ENCODE results near the gene F7. TPM values are rescaled to one million over a fixed set of nuclear protein-coding genes. Genes with fewer than 3 reads are reported as not detected.
"Not testable (repeated sequence)": the region's sequence is repeated elsewhere in the genome, so short reads cannot be mapped to it uniquely, and the experiment has no call there.

Gene F7
- not detected for polyA plus RNA-seq

GRCh38 chr13:113105032-113105920 lies at the start of gene F7:
Gene F7, plus strand, starts transcription at chr13:113105791. Its CDS starts 51 bp downstream, at chr13:113105842.
- Mint-ChIP-seq H3K4me1 (no peaks in the 10 kb centered on the region), H3K27ac (no peak within 1 kb of the TSS), H3K27me3 (peaks cover 11% of the 10 kb centered on the region), H3K4me3 (no peak within 1 kb of the TSS), H3K9me3 (no peaks in the 10 kb centered on the region), H3K36me3 (no peaks in the 10 kb centered on the region)

DNA sequence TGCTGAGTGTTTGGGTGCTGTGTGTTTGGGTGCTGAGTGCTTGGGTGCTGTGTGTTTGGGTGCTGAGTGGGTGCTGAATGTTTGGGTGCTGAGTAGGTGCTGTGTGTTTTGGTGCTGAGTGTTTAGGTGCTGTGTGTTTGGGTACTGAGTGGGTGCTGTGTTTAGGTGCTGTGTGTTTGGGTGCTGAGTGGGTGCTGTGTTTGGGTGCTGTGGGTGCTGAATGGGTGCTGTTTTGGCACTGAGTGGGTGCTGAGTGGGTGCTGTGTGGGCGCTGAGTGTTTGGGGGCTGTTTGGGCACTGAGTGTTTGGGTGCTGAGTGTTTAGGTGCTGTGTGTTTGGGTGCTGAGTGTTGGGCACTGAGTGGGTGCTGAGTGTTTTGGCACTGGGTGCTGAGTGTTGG lies 48.5 kb upstream of the F7 start:
- Mint-ChIP-seq H3K9me3 (no peaks in the 10 kb centered on the region), H3K27me3 (no peaks in the 10 kb centered on the region), H3K4me3 (no peak overlapping the region), H3K4me1 (peaks cover 0 to 2% (median 0%) of the 10 kb centered on the region in 3 donors), H3K27ac (no peak overlapping the region), H3K36me3 (peaks cover 4% of the 10 kb centered on the region)

DNA sequence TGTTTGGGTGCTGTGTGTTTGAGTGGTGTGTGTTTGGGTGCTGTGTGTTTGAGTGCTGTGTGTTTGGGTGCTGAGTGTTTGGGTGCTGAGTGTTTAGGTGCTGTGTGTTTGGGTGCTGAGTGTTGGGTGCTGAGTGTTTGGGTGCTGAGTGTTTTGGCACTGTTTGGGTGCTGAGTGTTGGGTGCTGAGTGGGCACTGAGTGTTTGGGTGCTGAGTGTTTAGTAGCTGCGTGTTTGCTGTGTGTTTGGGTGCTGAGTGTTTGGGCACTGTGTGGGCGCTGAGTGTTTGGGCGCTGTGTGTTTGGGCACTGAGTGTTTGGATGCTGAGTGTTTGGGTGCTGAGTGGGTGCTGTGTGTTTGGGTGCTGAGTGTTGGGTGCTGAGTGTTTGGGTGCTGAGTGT lies 48.0 kb upstream of the F7 start:
- not testable (repeated sequence) for H3K4me1 Mint-ChIP-seq, H3K27ac Mint-ChIP-seq

DNA sequence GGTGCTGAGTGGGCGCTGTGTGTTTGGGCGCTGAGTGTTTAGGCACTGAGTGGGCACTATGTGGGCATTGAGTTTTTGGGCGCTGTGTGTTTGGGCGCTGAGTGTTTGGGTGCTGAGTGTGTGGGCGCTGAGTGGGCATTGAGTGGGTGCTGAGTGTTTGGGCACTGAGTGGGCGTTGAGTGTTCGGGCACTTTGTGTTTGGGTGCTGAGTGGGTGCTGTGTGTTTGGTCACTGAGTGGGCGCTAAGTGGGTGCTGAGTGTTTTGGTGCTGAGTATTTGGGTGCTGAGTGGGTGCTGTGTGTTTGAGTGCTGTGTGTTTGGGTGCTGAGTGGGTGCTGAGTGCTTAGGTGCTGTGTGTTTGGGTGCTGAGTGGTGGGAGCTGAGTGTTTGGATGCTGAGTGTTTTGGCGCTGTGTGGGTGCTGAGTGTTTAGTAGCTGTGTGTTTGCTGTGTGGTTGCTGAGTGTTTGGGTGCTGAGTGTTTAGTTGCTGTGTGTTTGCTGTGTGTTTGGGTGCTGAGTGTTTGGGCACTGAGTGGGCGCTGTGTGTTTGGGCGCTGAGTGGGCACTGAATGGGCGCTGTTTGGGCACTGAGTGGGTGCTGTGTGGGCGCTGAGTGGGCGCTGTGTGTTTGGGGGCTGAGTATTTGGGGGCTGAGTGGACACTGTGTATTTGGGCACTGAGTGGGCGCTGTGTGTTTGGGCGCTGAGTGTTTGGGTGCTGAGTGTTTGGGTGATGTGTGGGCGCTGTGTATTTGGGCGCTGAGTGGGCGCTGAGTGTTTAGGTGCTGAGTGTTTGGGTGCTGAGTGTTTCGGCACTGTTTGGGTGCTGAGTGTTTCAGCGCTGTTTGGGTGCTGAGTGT lies 47.2 kb upstream of the F7 start:
- no peak overlapping the region for H3K27ac Mint-ChIP-seq
- no peak overlapping the region for H3K4me3 Mint-ChIP-seq
- no peaks in the 10 kb centered on the region for H3K9me3 Mint-ChIP-seq
- no peaks in the 10 kb centered on the region for H3K27me3 Mint-ChIP-seq
- H3K36me3 Mint-ChIP-seq, result peaks cover 2% of the 10 kb centered on the region
- no peaks in the 10 kb centered on the region for H3K4me1 Mint-ChIP-seq

More for the DNA sequence above, 48.0 kb upstream of the F7 start:
- H3K27me3 Mint-ChIP-seq, H3K36me3 Mint-ChIP-seq, H3K9me3 Mint-ChIP-seq, H3K4me3 Mint-ChIP-seq: not testable (repeated sequence)

- no peak overlapping the region for H3K4me3 Mint-ChIP-seq
- H3K27me3 Mint-ChIP-seq, result no peaks in the 10 kb centered on the region
- H3K27ac Mint-ChIP-seq, result no peak overlapping the region
- peaks cover 2% of the 10 kb centered on the region for H3K36me3 Mint-ChIP-seq
- H3K9me3 Mint-ChIP-seq, result no peaks in the 10 kb centered on the region
- no peaks in the 10 kb centered on the region for H3K4me1 Mint-ChIP-seq
Measured at GRCh38 chr13:113058988-113059850, 46.4 kb upstream of the F7 start.

DNA sequence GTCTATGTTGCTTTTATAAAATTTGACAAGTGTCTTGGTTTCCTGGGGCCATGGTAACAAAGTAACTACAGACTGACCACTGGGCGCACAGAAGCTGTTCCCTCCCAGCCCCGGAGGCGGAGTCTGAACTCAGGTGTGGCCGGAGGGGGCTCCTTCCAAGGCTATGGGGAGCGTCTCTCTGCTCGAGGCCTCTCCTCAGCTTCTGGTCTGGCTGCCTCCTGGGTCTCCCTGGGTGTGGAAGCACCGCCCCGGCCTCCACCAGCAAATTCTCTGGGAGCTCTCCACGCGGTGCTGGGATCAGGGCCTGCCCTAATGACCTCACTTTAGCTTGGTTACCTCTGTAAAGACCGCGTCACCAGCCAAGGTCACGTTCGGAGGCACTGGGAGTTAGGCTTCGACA lies 45.7 kb upstream of the F7 start:
- no peaks in the 10 kb centered on the region for H3K9me3 Mint-ChIP-seq
- H3K27me3 Mint-ChIP-seq, result no peaks in the 10 kb centered on the region
- H3K4me3 Mint-ChIP-seq, result no peak overlapping the region
- H3K27ac Mint-ChIP-seq, result no peak overlapping the region
- peaks cover 2% of the 10 kb centered on the region for H3K36me3 Mint-ChIP-seq
- no peaks in the 10 kb centered on the region for H3K4me1 Mint-ChIP-seq

GRCh38 chr13:113060557-113061270 lies 44.9 kb upstream of the F7 start:
- Mint-ChIP-seq H3K27me3 (no peaks in the 10 kb centered on the region), H3K9me3 (no peaks in the 10 kb centered on the region), H3K36me3 (peaks cover 2% of the 10 kb centered on the region), H3K4me3 (no peak overlapping the region), H3K4me1 (no peaks in the 10 kb centered on the region), H3K27ac (no peak overlapping the region)

DNA sequence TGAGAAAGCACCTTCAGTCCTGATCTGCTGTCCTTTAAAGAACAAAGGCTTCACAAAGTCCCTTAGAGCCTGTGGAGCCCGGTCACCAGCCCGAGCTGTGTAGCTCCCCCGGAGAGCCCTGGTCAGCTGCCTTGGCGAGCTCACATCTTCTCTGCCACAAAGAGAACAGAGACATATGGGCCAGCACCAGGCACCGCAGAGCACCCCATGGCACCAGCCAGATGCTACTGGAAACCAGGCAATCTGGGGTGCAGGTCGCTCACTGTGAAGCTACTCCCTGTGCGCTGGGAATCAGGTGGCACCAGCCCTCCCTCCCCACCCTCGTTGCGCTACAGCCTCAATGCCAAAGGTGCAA lies 44.3 kb upstream of the F7 start:
- H3K4me1 Mint-ChIP-seq, result no peaks in the 10 kb centered on the region
- H3K27ac Mint-ChIP-seq, result no peak overlapping the region
- H3K27me3 Mint-ChIP-seq, result no peaks in the 10 kb centered on the region
- peaks cover 2% of the 10 kb centered on the region for H3K36me3 Mint-ChIP-seq
- H3K9me3 Mint-ChIP-seq, result no peaks in the 10 kb centered on the region
- H3K4me3 Mint-ChIP-seq, result no peak overlapping the region

- no peaks in the 10 kb centered on the region for H3K27me3 Mint-ChIP-seq
- no peaks in the 10 kb centered on the region for H3K9me3 Mint-ChIP-seq
- no peak overlapping the region for H3K4me3 Mint-ChIP-seq
- peaks cover 2% of the 10 kb centered on the region for H3K36me3 Mint-ChIP-seq
- H3K27ac Mint-ChIP-seq, result no peak overlapping the region
- H3K4me1 Mint-ChIP-seq, result no peaks in the 10 kb centered on the region
Measured at GRCh38 chr13:113061796-113062425, 43.7 kb upstream of the F7 start.

DNA sequence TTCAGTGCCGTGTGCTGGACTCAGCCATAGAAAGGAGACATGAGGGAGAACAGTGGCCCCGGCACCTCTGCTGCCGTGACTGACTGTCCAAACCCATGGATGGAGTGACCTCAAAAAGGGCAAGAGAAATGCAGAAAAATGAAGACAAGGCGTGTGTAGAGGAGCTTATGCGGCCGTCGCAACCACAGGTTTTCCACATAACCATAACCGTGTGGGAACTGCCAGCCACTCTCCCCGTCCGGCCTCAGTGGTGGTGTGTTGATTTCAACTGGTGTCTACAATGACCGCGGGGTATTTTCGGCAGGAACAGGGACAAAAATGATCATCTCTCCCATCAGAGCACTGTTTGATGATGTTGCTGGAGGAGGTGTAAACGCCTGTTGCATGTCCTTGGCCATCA lies 42.9 kb upstream of the F7 start:
- no peaks in the 10 kb centered on the region for H3K9me3 Mint-ChIP-seq
- no peaks in the 10 kb centered on the region for H3K27me3 Mint-ChIP-seq
- no peak overlapping the region for H3K4me3 Mint-ChIP-seq
- H3K27ac Mint-ChIP-seq, result no peak overlapping the region
- no peaks in the 10 kb centered on the region for H3K4me1 Mint-ChIP-seq
- peaks cover 2% of the 10 kb centered on the region for H3K36me3 Mint-ChIP-seq

- Mint-ChIP-seq H3K27me3 (no peaks in the 10 kb centered on the region), H3K36me3 (peaks cover 2% of the 10 kb centered on the region), H3K9me3 (no peaks in the 10 kb centered on the region), H3K4me1 (no peaks in the 10 kb centered on the region), H3K27ac (no peak overlapping the region), H3K4me3 (no peak overlapping the region)
Measured at GRCh38 chr13:113063091-113063491, 42.5 kb upstream of the F7 start.

GRCh38 chr13:113064000-113064533 lies 41.5 kb upstream of the F7 start:
- peaks cover 2% of the 10 kb centered on the region for H3K36me3 Mint-ChIP-seq
- no peak overlapping the region for H3K4me3 Mint-ChIP-seq
- H3K27me3 Mint-ChIP-seq, result no peaks in the 10 kb centered on the region

DNA sequence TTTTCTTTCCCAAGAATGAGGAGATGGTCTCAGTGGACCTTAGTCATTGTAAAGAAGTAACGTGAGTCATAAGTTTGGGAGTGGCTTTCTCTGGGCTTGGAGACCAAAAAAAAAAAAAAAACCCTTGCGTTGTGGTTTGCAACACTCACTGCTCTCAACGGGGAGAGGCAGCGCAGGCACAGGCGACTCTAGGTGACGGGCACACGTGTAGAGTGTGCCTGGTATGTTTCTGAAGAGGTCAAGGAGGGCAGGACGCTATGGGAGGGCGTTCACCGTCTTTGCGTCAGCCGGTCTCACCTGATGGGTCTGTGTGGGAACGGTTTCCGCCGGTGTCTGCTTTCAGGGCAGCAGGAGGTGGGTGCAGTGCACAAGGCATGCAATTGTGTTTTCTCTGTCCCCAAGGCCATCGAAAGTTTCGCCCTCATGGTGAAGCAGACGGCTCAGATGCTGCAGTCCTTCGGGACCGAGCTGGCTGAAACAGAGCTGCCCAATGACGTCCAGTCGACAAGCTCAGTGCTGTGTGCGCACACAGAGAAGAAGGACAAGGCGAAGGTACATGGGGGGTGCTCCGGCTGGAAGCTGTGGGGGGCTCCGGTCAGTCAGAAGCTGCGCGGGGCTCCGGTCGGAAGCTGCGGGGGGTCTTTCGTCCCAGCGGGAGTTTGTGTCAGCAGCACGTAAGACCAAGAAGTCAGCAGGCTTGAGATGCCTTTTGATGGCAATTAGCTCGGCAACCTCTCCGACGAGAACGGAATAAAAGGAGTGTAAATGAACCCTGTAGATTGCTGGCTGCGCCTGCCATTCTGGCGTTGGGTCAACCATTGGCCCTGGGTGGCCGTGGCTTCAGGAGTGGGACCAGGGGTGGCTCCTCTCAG lies 40.8 kb upstream of the F7 start:
- H3K27ac Mint-ChIP-seq, result no peak overlapping the region
- peaks cover 2% of the 10 kb centered on the region for H3K36me3 Mint-ChIP-seq
- H3K27me3 Mint-ChIP-seq, result no peaks in the 10 kb centered on the region
- H3K4me3 Mint-ChIP-seq, result no peak overlapping the region
- H3K9me3 Mint-ChIP-seq, result no peaks in the 10 kb centered on the region
- H3K4me1 Mint-ChIP-seq, result no peaks in the 10 kb centered on the region

More at GRCh38 chr13:113064000-113064533, 41.5 kb upstream of the F7 start:
- no peaks in the 10 kb centered on the region for H3K4me1 Mint-ChIP-seq
- no peak overlapping the region for H3K27ac Mint-ChIP-seq
- H3K9me3 Mint-ChIP-seq, result no peaks in the 10 kb centered on the region

All from IgD-negative memory B cell (primary cell).